ENCODE data around the gene AFP.

The AFP gene

GRCh38 chr4:73408181-73408867, 27.7 kb upstream of the AFP start:
- Histone ChIP-seq H4K20me1 (ENCODE audit: insufficient read depth, low read length) (no peaks in the 10 kb centered on the region), H2AFZ (ENCODE audit: low read depth, low read length) (no peak overlapping the region), H3K27me3 (ENCODE audit: insufficient read depth, low read length, poor library complexity) (no peaks in the 10 kb centered on the region), H3K9ac (ENCODE audit: low read depth, low read length) (no peak overlapping the region), H3K4me3 (ENCODE audit: low read depth in 1 of 2, low read length in 2 of 2) (no peak overlapping the region), H3K4me2 (ENCODE audit: insufficient read depth, low read length) (no peak overlapping the region), H3K79me2 (ENCODE audit: insufficient read depth, low read length) (no peaks in the 10 kb centered on the region), H3K27ac (ENCODE audit: low read length) (no peak overlapping the region), H3K9me3 (ENCODE audit: insufficient read depth, low read length, severe bottlenecking) (no peaks in the 10 kb centered on the region), H3K4me1 (ENCODE audit: insufficient read depth, low read length) (no peaks in the 10 kb centered on the region), H3K36me3 (ENCODE audit: insufficient read depth, low read length) (no peaks in the 10 kb centered on the region)
- no peak for DNase-seq
- no peak for ATAC-seq (ENCODE audit: insufficient read depth, low read depth)
- no peak for TF ChIP-seq EZH2 (IDR thresholded peaks at IDR 0.05; ENCODE audit: borderline replicate concordance, low read depth, low read length, severe bottlenecking)
- TF ChIP-seq CTCF (IDR thresholded peaks at IDR 0.05; ENCODE audit: borderline replicate concordance, extremely low read depth, low read length, poor library complexity, severe bottlenecking): no peak

- no peak overlapping the region for H3K9ac ChIP-seq (ENCODE audit: low read depth, low read length)
- H3K4me1 ChIP-seq (ENCODE audit: insufficient read depth, low read length): no peaks in the 10 kb centered on the region
These were observed 26.8 kb upstream of the AFP start for GRCh38 chr4:73409012-73409862.

GRCh38 chr4:73409978-73410548, 26.0 kb upstream of the AFP start:
- no peaks in the 10 kb centered on the region for H3K36me3 ChIP-seq (ENCODE audit: insufficient read depth, low read length)
- H3K4me1 ChIP-seq (ENCODE audit: insufficient read depth, low read length): no peaks in the 10 kb centered on the region
- H3K4me3 ChIP-seq (ENCODE audit: low read depth in 1 of 2, low read length in 2 of 2): no peak overlapping the region
- DNase-seq: no peak
- no peaks in the 10 kb centered on the region for H4K20me1 ChIP-seq (ENCODE audit: insufficient read depth, low read length)
- H2AFZ ChIP-seq (ENCODE audit: low read depth, low read length): no peak overlapping the region
- no peaks in the 10 kb centered on the region for H3K9me3 ChIP-seq (ENCODE audit: insufficient read depth, low read length, severe bottlenecking)
- H3K4me2 ChIP-seq (ENCODE audit: insufficient read depth, low read length): no peak overlapping the region
- no peak for ATAC-seq (ENCODE audit: insufficient read depth, low read depth)
- H3K27me3 ChIP-seq (ENCODE audit: insufficient read depth, low read length, poor library complexity): no peaks in the 10 kb centered on the region
- no peak overlapping the region for H3K27ac ChIP-seq (ENCODE audit: low read length)
- TF ChIP-seq CTCF (IDR thresholded peaks at IDR 0.05; ENCODE audit: borderline replicate concordance, extremely low read depth, low read length, poor library complexity, severe bottlenecking) (no peak), EZH2 (IDR thresholded peaks at IDR 0.05; ENCODE audit: borderline replicate concordance, low read depth, low read length, severe bottlenecking) (no peak)
- H3K79me2 ChIP-seq (ENCODE audit: insufficient read depth, low read length): no peaks in the 10 kb centered on the region
- no peak overlapping the region for H3K9ac ChIP-seq (ENCODE audit: low read depth, low read length)

More at GRCh38 chr4:73409012-73409862, 26.8 kb upstream of the AFP start:
- DNase-seq (no peak), ATAC-seq (ENCODE audit: insufficient read depth, low read depth) (no peak)
- Histone ChIP-seq H3K9me3 (ENCODE audit: insufficient read depth, low read length, severe bottlenecking) (no peaks in the 10 kb centered on the region), H3K79me2 (ENCODE audit: insufficient read depth, low read length) (no peaks in the 10 kb centered on the region), H4K20me1 (ENCODE audit: insufficient read depth, low read length) (no peaks in the 10 kb centered on the region), H3K27ac (ENCODE audit: low read length) (no peak overlapping the region), H3K36me3 (ENCODE audit: insufficient read depth, low read length) (no peaks in the 10 kb centered on the region), H2AFZ (ENCODE audit: low read depth, low read length) (no peak overlapping the region), H3K4me3 (ENCODE audit: low read depth in 1 of 2, low read length in 2 of 2) (no peak overlapping the region), H3K27me3 (ENCODE audit: insufficient read depth, low read length, poor library complexity) (no peaks in the 10 kb centered on the region), H3K4me2 (ENCODE audit: insufficient read depth, low read length) (no peak overlapping the region)
- TF ChIP-seq EZH2 (IDR thresholded peaks at IDR 0.05; ENCODE audit: borderline replicate concordance, low read depth, low read length, severe bottlenecking) (no peak), CTCF (IDR thresholded peaks at IDR 0.05; ENCODE audit: borderline replicate concordance, extremely low read depth, low read length, poor library complexity, severe bottlenecking) (no peak)
